Mammary epithelial cell (primary cell): Measurements from ENCODE around the gene ACOT8.

Experiments
- EZH2 ChIP-seq: IDR thresholded peaks from 2 replicates; pipeline ENCODE4 v1.6.1; 2012; ENCODE audit warnings: low read length, inconsistent platforms, borderline replicate concordance
- TF ChIP-seq, protein P1 (sequence below), 2 donors: IDR thresholded peaks in 1 of 2; conservative IDR thresholded peaks in 1 of 2; 2 replicates each; pipeline ENCODE4 v1.5.1; 2011 to 2012; ENCODE audit warnings: inconsistent platforms in 2 of 2, low read length in 2 of 2, mild to moderate bottlenecking in 2 of 2, control low read depth in 1 of 2, low read depth in 1 of 2; ENCODE audit not compliant: insufficient read depth in 1 of 2; ENCODE audit errors: extremely low read depth in 1 of 2

DNA sequence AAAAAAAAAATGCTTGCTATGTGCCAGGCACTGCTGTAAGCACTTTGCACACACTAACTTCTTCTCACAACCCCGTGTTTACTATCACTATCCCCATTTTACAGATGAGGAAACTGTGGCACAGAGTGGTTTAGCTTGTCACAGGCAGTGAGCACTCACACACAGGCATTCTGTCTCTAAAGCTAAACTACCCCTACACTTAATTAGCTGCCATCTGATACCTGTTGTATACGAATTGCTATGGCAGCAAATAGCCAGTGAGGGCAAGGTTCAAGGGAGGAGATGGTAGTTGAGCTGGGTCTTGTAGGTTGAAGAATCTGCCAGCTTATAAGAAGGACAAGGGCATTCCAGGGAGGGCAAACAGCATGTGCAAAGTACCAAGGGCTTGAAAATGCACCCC lies 35.2 kb downstream of the ACOT8 start:
- TF ChIP-seq, protein P1, sequence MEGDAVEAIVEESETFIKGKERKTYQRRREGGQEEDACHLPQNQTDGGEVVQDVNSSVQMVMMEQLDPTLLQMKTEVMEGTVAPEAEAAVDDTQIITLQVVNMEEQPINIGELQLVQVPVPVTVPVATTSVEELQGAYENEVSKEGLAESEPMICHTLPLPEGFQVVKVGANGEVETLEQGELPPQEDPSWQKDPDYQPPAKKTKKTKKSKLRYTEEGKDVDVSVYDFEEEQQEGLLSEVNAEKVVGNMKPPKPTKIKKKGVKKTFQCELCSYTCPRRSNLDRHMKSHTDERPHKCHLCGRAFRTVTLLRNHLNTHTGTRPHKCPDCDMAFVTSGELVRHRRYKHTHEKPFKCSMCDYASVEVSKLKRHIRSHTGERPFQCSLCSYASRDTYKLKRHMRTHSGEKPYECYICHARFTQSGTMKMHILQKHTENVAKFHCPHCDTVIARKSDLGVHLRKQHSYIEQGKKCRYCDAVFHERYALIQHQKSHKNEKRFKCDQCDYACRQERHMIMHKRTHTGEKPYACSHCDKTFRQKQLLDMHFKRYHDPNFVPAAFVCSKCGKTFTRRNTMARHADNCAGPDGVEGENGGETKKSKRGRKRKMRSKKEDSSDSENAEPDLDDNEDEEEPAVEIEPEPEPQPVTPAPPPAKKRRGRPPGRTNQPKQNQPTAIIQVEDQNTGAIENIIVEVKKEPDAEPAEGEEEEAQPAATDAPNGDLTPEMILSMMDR (conservative IDR thresholded peaks at IDR 0.05 in 1 of 2, IDR thresholded peaks at IDR 0.05 in 1 of 2; ENCODE audit: extremely low read depth in 1 of 2, insufficient read depth in 1 of 2, low read depth in 1 of 2, low read length in 2 of 2) = no peak
- no peak for TF ChIP-seq EZH2
